Hematopoietic multipotent progenitor cell treated with erythropoietin and hydrocortisone succinate and interleukin-3 and kit ligand, for 17 days (in vitro differentiated cells): Measurements from ENCODE around the gene PAF1.
A peak's percentile ranks its signal among the peaks of the same experiment; 100 is the strongest.

ENCODE experiments used
- DNase-seq: peaks from one replicate; pipeline ENCODE4 v3.0.0-alpha.2; 2015; ENCODE audit warnings: low spot score

The PAF1 gene

DNA sequence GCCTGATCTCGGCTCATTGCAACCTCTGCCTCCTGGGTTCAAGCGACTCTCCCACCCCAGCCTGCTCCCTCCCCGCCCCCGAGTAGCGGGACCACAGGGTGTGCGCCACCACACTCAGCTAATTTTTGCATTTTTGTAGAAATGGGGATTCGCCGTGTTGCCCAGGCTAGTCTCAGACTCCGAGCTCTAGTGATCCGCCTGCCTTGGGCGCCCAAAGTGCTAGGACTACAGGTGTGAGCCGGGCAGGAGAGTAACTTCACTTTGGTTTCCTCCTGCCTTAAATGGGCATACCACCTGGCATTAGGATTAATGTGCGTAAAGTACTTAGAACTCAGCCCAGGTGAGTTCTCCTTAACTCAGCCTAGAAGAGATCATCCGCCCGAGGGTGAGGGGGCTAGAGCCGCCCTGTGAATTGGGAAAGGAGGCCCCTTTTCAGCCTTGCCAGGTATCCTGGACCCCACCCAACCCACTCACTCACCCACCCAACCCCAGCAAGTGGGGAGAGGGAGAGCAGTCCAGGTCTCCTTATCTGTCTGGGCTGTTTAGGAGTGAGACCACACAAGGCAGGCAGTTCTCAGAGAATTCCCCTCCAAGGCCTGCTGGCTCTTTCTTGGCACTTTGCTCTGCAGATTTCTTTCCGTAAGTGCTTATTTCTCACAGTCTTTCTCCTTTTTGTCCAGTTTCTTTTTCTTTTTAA, 14.5 kb upstream of the PAF1 start:
- DNase-seq = peak; percentile 42

DNA sequence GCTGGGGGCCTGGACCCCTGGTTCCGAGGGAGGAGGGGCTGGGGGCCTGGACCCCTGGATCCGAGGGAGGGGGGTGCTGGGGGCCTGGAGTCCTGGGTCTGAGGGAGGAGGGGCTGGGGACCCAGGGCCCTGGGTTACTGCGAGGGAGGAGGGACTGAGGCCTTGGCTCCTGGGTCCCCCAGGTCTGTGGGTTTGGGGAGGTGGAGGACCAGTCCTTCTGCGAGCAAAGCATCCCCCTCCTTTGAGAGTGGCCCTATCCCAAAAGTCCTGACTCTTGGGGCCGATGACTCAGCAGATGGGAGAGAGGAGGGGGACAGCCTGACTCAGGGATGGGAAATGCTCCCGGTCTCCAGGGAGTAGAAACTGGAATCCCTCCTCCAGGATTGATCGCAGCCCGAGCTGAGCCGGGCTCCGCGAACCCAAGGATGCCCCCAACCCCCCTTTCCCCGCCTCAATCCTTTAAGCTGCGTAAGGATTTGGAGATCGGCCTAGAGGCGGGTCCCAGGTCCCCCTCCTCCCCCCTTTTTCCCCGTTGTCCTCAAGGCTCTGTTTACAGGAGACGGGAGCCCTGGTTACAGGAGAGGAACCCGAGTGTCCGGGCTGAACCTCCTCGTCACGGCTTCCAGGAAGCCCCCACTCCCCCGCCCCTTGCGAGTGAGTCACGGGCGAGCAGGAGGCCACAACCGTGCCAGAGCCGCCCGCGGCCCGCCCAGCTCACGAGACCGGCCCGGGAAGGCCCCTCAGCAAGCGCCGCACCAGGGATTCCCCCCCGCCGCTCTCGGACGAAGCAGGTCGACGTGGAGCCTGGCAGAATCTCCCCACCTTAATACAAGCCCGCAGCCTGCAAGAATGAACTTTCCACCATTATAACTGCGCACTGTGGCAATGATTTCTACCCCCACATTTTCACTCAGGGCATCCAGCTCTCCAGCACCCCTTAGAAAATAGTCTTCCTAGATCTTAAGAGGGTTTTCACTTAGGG, 12.7 kb upstream of the PAF1 start:
- DNase-seq = peak; percentile 92

DNA sequence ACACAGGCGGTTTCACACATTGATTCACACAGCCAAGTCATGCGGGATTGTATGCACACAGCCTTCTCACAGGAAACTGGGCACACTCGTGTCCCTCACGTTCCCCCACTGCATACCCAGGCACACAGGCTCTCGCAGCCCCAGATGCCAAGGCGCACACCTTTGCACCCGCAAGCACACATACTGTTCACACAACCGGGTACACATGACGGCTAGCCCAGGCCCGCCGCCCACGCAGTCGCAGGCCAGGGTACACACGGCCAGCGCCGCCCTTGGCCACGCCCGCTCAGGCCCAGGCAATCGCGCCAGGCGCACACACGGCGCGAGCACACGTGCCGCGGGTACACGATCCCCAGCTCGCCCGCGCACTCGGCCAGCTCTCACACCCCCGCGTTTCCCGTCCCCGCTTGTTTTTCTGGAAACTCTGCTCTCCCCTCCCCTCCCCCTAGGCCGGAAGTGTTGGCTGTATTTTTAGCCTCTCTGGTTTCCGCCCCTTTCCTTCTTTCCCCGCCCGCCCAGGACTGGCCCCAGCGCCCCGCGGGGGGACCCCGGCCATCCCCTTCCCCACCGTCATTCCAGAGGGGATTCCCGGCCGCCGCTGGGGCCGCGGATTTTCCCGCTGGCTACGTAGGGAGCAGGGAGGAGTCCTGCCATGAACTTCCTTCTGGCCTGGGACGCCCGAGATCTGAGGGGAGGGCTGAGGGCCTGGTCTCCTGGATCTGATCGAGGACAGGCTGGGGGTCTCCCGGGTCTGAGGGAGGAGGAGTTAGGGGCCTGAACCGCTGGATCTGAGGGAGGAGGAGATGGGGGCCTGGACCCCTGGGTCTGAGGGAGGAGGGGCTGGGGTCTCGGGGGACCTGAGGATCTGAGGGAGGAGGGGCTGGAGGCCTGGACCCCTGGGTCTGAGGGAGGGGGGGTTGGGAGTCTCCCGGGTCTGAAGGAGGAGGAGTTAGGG, 11.7 kb upstream of the PAF1 start:
- DNase-seq = peak; percentile 92

DNA sequence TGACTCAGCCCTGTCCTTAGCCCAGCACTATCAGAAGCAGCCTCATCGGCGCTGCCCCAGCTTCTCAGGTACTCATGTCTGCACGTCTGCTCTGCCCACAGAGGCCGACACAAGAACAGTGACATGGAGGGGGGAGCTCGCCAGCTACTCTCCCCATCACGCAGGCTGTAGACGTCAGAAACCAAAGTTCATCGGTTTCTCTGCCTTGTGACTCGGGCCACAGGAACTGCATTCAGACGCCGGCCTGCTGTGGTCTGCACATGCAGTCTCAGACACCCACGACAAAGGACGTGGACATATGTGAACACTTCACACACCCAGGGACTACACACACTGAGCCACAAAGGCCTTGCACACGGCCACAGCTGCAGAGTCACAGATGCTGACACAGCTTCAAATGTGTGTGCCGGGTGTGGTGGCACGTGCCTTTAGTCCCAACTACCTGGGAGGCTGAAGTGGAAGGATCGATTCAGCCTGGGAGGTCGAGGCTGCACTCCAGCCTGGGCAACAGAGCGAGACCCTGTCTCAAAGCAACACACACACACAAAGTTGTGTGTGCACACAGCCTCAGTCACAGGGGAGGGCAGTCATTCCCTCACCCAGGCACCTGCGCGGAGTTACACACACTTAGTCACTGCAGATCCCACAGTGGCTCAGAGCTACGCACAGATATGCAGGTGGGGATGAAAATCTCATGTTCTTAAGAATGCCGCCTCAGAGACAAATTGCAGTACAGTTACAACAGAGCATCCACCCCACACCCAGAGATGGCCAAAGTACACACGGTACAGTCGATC, 10.8 kb upstream of the PAF1 start:
- peak; percentile 89 for DNase-seq

DNA sequence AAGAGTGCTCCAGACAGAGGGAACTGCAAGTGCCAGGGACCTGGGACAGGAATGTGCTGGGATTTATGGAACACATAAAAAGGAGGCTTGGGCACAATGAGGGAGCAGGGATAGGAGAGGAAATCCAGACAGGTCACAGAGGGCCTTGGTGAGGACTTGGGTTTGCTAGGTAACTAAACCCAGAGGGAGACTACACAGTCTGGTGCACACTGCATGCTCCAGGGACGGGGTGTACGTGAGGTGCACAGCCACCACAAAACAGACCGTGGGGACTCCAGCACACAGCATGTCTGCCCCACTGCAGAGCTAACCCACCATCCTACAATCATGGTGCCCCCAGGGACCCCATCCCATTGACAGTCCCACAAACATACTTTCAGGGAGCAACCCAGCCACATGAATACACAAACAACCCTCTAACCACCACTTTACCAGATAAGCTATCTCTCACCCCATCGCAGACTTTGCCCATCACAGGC, 10.2 kb upstream of the PAF1 start:
- no peak for DNase-seq

DNA sequence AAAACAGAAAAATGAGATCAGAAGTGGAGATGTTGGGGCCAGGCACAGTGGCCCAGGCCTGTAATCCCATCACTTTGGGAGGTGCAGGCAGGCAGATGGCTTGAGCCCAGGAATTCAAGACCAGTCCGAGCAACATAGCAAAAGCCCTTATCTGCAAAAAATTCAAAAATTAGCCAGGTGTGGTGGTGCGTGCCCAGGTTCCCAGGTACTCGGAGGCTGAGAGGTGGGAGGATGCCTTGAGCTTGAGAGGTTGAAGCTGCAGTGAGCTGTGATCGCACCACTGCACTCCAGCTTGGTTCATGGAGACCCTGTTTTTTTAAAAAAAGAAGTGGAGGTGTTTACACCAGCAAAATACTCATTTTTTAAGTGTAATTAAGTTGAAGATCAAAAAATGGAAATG, 9.2 kb upstream of the PAF1 start:
- DNase-seq = no peak

DNA sequence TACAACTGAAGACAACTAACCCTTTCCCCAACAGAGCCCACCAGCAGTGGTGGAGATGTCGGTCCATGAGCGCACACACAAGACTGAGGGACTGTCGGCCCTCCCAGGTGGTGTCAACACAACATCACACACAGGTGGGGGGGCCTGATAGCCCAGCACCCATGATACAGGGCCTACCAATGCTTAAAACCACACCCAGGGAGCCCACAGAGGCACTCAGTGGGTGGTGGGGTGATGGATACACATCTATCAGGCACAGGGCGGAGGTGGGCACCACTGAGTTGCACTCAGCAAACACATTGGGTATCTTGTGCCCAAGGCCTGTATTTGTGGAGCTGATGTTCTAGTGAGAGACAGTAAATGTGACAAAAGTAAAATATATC, 8.8 kb upstream of the PAF1 start:
- peak; percentile 49 for DNase-seq

DNA sequence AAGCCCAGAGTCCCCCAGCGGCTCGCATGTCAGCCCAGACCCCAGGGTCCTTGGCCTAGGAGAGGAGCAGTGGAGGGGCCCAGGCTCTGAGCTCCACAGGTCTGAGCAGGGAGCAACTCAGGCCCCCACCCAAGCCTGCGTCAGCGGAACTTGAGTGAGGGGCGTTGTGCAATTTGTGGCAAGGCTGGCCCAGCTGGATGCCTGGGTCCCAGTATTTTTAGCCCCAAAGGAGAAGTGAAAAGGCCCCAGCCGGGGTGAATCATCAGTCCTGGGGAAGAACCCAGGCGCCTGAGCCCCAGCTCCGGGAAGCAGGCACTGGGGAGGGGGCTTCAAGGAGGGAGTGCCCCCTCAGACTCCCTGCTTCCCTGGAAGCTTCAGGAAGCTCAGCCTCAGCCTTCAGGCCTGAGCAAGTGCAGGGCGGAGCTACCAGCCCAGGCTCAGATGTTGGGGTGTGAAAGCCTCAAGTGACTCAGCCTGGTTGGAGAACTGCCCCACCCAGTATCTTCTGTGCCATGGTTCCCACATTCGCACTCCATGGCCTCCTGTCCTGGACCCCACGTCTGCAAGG, 7.5 kb upstream of the PAF1 start:
- peak; percentile 93 for DNase-seq

DNA sequence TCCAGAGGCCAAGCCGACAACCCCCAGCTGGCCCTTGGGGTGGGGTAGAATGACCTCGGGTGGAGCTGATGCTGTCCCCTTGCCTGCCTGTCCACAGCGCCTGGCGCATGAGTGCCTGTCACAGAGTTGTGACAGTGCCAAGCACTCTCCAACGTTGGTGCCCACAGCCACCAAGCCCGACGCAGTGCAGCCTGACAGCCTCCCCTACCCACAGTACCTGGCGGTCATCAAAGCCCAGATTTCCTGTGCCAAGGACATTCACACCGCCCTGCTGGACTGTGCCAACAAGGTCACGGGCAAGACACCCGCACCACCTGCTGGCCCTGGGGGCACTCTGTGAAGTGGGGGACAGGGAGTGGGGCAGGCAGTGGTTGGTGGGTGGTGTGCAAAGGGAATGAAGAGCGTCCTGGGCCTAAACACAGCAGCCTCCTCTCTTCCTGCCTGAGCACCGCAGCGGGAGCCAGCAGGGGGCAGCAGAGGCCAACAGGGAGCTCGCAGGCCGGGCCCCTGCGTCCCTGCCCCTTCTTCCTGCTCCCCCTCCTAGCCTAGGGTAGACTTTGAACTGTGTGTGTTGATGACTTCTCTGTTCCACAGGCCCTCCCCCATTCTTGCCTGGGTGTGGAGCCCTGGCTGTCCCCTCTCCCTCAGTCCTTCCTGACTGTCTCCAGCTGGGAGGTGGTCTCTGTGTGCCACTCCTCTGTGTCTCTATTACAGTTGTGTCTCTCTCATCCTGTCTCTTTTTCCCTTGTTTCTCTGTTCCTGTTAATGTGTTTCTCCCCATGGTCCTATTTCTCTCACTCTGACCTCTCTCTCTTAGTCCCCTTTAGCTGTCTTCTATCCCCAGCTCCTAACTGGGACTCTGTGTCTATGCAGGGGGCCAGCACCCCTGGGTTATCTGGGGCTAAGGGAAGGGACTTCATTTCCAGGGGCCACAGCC, 6.7 kb upstream of the PAF1 start:
- DNase-seq = peak; percentile 91

DNA sequence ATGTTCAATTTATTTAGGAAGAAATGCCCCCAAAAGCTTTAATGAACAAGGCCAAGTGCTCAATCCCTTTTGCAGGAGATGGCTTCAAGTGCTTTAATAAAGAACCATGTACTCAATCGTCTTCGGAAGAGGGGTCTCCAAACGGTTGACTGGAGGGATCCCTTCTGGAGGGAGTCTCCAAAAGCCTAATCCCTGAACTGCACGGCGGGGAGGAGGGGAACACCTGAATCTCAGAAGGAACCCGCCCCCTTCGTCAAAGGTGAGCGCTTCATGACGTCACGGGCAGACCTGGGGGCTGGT, 505 bp downstream of the PAF1 start:
- DNase-seq = peak; percentile 80

DNA sequence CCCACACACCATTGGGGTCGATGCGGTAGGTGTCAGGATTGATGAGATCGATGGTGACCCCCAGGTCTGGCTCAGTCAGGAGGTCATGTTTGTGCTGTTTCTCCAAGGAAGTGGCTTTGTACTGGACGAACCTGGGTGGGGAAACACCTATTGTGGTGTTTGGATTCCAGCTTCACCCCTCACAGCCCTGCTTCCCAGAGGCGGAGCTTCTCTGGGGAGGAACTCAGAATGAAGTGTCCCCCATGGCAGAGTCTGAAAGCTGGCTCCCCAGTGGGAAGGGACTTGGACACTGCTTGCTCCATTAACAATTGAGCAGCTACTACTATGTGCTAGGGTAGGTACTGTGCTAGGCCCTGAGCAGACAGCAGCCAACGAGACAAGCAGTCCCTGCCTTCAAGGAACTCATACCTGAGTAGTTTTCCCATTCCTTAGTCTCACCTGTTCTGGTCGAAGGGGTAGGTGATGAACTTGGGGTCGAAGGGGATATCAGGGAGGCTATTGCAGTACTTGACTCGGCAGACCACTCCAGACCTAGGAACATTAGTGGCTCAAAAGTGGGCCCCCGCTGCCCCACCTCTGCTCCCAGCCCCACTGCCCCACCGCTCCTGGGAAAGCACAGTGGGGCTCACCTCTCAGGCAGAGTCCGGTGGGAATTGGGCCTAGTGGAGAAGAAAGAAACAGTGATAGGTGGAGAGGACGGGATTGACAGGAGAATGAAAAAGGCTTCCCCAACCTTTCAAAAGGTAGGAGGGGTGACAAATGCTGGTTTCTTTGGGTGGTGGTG, 1.1 kb downstream of the PAF1 start:
- no peak for DNase-seq

DNA sequence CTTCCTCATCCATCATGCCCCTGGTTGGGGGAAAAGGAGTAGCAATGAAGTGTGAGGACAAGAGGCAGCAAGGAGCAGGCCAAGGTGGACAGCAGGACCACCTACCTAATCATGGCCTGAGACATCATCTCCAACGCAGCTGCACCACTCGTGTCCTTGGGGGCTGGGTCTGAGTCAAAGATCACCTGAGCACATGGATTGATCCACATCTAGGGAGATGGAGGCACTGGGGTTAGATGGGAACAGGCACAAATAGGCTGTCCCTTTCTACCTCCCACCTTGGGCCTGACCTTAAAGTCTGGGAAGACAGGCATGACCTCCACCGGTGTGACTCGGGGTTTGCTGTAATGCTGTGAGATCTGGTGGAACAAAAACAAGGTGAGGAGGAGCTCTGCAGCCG, 2.2 kb downstream of the PAF1 start:
- no peak for DNase-seq

DNA sequence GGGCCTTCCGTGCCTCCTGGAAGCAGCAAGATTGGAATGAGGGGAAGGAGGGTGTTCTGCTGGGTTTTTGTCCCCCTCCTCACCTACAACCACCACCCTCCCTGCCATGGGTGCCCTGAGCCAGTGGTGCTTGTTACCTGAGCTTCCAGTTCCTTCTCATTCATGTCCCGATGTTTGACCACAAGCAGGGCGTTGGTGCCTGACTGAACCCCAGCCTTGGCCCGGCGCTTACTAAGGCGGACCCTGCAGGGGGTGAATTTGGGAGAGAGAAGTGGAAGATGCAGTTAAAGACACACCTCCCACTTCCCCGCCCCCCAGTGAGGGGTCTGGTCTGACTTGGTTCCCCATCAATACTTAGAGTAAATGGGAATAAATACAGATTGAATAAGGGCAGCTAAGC, 4.3 kb downstream of the PAF1 start:
- no peak for DNase-seq

DNA sequence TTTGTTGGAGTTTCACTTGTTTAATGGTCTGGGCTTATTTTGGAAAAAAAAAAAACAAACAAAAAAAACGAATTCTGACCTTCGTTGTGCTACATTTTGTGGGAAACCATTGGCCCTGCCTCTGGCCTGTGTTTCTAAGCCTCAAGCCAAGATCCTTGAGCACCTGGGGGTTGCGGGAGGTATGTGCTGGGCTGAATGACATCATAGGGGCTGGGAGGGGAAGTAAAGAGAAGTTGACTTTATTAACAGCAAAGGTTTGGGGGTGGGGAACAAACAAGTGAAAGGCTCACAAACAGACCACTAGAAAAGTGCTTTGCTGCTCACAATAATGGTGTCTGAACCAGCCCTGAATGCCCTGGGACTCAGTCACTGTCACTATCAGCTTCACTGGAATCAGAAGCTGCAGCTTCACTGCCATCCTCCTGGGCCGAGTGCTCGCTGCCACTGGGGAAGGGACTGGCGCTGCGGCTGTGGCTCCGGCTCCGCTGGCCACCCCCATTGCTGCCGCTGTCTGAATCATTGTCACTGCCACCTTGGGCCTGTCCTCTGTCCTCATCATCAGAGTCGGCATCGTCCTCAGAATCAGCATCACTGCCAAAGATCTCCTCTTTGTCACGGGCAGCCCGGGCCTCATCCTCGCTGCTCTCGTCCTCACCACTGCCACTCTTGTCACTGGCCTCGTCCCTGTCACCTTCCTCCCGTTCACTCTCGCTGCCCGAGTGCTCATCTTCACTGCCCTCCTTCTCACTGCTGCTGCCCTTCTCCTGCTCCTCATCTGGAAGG, 5.1 kb downstream of the PAF1 start:
- no peak for DNase-seq

DNA sequence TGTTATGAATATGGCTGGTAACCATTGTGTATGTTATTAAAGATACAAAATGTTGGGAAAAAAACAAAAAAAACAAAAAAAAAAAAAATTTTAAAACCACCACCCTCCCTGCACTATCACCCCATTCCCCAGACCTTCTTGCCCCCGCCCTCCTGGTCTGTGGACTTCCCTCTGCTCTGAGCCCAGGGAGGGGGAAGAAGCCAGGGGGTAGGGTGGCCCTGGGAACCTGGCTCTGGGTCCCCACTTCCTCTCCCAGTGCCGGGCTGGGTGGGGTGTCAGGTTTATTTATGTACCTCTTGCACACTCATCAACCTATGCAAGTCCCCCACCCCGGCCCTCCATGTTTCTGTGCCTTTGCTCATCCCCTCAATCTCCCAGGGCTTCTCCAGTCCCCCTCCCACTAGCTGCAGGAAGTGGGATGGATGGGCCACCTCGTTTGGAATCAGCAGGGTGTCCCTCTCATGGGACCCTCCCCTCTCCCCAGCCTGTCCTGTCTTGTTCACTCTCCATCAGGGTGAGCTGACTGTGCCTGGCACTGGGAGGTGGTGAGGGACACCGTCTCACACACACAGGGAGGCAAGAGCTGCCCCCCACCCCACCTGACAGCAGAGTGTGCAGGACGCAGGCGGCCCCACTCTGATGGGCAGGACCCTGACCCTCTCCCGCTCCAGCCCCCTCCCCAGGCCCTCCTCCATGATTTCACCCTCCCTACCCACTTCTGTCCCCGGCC, 5.9 kb downstream of the PAF1 start:
- DNase-seq = no peak

DNA sequence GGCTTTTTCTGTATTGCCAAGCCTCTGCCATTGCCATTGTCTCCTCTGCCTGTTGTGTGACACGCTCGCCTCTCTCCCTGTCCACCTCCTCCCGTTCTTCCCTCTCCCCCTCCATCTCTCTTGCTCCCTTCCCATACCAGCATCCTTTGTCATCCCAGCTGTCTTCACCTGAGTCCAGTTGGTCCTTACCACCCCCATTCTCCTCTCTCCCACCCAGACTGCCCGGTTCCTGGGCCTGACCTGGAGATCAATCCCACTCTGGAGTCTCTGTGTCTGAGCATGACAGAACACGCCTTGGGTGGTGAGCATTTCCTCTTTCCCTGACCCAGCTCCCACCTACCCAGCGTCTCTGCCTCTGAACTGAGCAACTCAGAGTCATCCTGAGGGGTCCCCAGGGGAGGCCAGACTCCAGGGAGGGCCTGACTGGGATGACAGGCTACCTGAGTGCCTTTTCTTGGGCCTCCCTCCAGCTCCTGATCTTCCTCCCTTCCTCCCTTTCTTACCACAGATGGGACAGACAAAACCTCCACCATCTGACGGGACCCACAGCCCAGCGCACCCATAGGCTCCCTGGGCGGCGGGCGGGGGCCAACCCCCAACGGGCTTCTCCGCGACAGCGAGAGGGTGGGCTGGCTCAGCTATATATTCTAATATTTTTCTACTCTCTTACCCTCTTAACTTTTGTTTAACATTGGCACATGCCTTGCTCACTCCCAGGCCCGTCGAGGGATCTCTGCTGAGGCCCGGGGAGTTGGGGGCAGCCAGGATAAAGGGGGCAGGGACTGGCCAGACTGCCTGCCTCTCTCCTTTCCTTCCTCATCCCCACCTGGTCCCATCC, 7.7 kb downstream of the PAF1 start:
- DNase-seq = no peak
